ENCODE data around the gene KIF26B.

DNA sequence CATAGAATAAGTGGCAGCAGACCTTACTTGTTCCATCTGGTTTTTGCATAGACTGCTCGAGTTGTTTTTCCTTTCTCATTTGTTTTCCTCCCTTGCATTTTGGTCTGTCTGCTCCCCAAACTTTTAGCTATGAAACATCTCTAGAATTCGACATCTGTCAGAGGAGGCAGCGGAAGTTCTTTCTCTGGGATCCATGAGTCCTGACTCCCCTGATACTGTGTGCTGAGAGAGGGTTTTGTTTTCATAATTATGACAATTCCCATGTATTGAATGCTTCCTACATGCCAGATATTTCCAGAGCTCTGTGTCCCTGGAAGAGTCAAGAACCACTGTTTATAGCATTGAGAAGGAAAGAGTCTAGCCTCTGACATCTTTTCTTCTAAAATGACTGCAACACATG lies 172.6 kb downstream of the KIF26B start:
- TF ChIP-seq, protein P1, sequence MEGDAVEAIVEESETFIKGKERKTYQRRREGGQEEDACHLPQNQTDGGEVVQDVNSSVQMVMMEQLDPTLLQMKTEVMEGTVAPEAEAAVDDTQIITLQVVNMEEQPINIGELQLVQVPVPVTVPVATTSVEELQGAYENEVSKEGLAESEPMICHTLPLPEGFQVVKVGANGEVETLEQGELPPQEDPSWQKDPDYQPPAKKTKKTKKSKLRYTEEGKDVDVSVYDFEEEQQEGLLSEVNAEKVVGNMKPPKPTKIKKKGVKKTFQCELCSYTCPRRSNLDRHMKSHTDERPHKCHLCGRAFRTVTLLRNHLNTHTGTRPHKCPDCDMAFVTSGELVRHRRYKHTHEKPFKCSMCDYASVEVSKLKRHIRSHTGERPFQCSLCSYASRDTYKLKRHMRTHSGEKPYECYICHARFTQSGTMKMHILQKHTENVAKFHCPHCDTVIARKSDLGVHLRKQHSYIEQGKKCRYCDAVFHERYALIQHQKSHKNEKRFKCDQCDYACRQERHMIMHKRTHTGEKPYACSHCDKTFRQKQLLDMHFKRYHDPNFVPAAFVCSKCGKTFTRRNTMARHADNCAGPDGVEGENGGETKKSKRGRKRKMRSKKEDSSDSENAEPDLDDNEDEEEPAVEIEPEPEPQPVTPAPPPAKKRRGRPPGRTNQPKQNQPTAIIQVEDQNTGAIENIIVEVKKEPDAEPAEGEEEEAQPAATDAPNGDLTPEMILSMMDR (IDR thresholded peaks at IDR 0.05) = no peak
- no peak for TF ChIP-seq EP300 (IDR thresholded peaks at IDR 0.05; ENCODE audit: low read depth)
- no peak for TF ChIP-seq POLR2AphosphoS5 (IDR thresholded peaks at IDR 0.05)
- TF ChIP-seq POLR2A (IDR thresholded peaks at IDR 0.05) = no peak

Data from transverse colon (tissue), 4 donors.